ENCODE data around the gene PCDHA5. TPM values are rescaled to one million over a fixed set of nuclear protein-coding genes. Genes with fewer than 3 reads are reported as not detected.
A peak's percentile ranks its signal among the peaks of the same experiment; 100 is the strongest.

Gene PCDHA5
- total RNA-seq, 4 donors from 2014 or later: 0.39 to 2.7 (median 0.54) TPM

DNA sequence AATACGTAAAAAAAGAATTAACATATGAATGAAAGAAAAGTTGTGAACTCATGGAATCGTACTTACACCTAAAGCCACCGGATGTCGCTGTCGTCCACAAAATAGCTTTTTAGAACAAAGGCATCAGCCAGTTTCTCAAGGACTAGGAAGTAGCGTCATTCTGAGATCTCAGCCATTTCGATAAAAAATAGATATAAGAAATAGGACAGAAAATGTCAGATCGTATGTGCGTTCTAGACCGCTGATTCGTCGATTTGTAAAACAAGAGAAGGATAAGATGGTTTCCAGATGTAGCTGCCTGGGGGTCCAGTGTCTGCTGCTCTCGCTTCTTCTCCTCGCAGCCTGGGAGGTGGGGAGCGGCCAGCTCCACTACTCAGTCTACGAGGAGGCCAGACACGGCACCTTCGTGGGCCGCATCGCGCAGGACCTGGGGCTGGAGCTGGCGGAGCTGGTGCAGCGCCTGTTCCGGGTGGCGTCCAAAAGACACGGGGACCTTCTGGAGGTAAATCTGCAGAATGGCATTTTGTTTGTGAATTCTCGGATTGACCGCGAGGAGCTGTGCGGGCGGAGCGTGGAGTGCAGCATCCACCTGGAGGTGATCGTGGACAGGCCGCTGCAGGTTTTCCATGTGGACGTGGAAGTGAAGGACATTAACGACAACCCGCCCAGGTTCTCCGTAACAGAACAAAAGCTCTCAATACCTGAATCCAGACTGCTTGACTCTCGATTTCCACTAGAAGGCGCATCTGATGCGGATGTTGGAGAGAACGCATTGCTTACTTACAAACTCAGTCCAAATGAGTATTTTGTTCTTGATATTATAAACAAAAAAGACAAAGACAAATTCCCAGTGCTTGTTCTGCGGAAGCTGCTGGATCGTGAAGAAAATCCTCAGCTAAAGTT is 34.6 kb downstream of the PCDHA5 start, which contains the start of gene PCDHA10:
Gene PCDHA10, plus strand, starts transcription at position 126 of the 903 bp plus-strand sequence. Its CDS starts 152 bp downstream, at position 278.
- Histone ChIP-seq H3K9me3 (peaks cover 0 to 49% (median 4%) of the 10 kb centered on the region in 4 donors), H3K36me3 (peaks cover 0 to 10% (median 0%) of the 10 kb centered on the region in 3 donors), H3K4me1 (no peaks in the 10 kb centered on the region), H3K4me3 (peak within 1 kb of the TSS in 3 of 4 donors; percentile 17 to 46 (median 20)), H3K27ac (no peak within 1 kb of the TSS), H3K27me3 (no peaks in the 10 kb centered on the region)
- 21 to 25% methylated on average over 44 of the region's 44 CpGs for WGBS, 2 donors
- TF ChIP-seq CTCF (IDR thresholded peaks at IDR 0.05) (peak in 3 of 5 experiments; percentile 8 to 25 (median 12)), POLR2A (IDR thresholded peaks at IDR 0.05) (no peak)
- no peak for DNase-seq (ENCODE audit: low spot score in 2 of 2)

- Histone ChIP-seq H3K27ac (no peak overlapping the region), H3K4me1 (no peaks in the 10 kb centered on the region), H3K36me3 (peaks cover 0 to 17% (median 0%) of the 10 kb centered on the region in 3 donors), H3K9me3 (peaks cover 0 to 59% (median 6%) of the 10 kb centered on the region in 4 donors), H3K27me3 (no peaks in the 10 kb centered on the region), H3K4me3 (no peak overlapping the region)
- no peak for DNase-seq (ENCODE audit: low spot score in 2 of 2)
- WGBS, 2 donors: 58 to 62% methylated on average over 73 to 82 of the region's 94 CpGs
- TF ChIP-seq POLR2A (IDR thresholded peaks at IDR 0.05): no peak
These were observed 36.0 kb downstream of the PCDHA5 start for GRCh38 chr5:140857177-140857986.

- Histone ChIP-seq H3K27me3 (no peaks in the 10 kb centered on the region), H3K4me1 (no peaks in the 10 kb centered on the region), H3K36me3 (peaks cover 0 to 17% (median 0%) of the 10 kb centered on the region in 3 donors), H3K4me3 (no peak overlapping the region), H3K27ac (no peak overlapping the region), H3K9me3 (peaks cover 0 to 60% (median 6%) of the 10 kb centered on the region in 4 donors)
- no peak for DNase-seq (ENCODE audit: low spot score in 2 of 2)
- TF ChIP-seq CTCF (IDR thresholded peaks at IDR 0.05): no peak
- no peak for TF ChIP-seq POLR2A (IDR thresholded peaks at IDR 0.05)
- no peak for TF ChIP-seq EP300 (IDR thresholded peaks at IDR 0.05)
- 66 to 67% methylated on average over 10 to 16 of the region's 22 CpGs for WGBS, 2 donors
These were observed 36.5 kb downstream of the PCDHA5 start for GRCh38 chr5:140857987-140858240.

GRCh38 chr5:140862441-140863295 is 41.3 kb downstream of the PCDHA5 start:
- Histone ChIP-seq H3K4me3 (no peak overlapping the region), H3K27me3 (no peaks in the 10 kb centered on the region), H3K27ac (no peak overlapping the region), H3K4me1 (no peaks in the 10 kb centered on the region), H3K36me3 (peaks cover 0 to 16% (median 0%) of the 10 kb centered on the region in 3 donors), H3K9me3 (peaks cover 0 to 46% (median 6%) of the 10 kb centered on the region in 4 donors)
- WGBS, 2 donors: 44 to 58% methylated on average over 46 to 47 of the region's 76 CpGs
- DNase-seq (ENCODE audit: low spot score in 2 of 2): no peak
- no peak for TF ChIP-seq CTCF (IDR thresholded peaks at IDR 0.05)
- TF ChIP-seq POLR2A (IDR thresholded peaks at IDR 0.05): no peak
- TF ChIP-seq EP300 (IDR thresholded peaks at IDR 0.05): no peak

Data from tibial nerve (tissue), 4 donors.